ENCODE results near the gene CDV3.

Gene CDV3

GRCh38 chr3:133570139-133570936 is 3.1 kb upstream of the CDV3 start:
- DNase-seq, result no peak

- DNase-seq, result no peak
Measured at GRCh38 chr3:133570937-133571320, 2.6 kb upstream of the CDV3 start.

GRCh38 chr3:133572158-133573053 is 1.1 kb upstream of the CDV3 start:
- no peak for DNase-seq

GRCh38 chr3:133573054-133573628 is 345 bp upstream of the CDV3 start:
- no peak for DNase-seq

- DNase-seq, result no peak
Measured at GRCh38 chr3:133574260-133574881, 885 bp downstream of the CDV3 start.

- no peak for DNase-seq
Measured at GRCh38 chr3:133575086-133575485, 1.6 kb downstream of the CDV3 start.

GRCh38 chr3:133576169-133576568 is 2.7 kb downstream of the CDV3 start:
- DNase-seq, result no peak

- DNase-seq, result no peak
Measured at GRCh38 chr3:133578548-133579191, 5.2 kb downstream of the CDV3 start.

GRCh38 chr3:133583396-133583795 is 9.9 kb downstream of the CDV3 start:
- no peak for DNase-seq

- no peak for DNase-seq
Measured at GRCh38 chr3:133588035-133588434, 14.5 kb downstream of the CDV3 start.

GRCh38 chr3:133588784-133589465 is 15.4 kb downstream of the CDV3 start:
- no peak for DNase-seq

- DNase-seq, result no peak
Measured at GRCh38 chr3:133589503-133589902, 16.0 kb downstream of the CDV3 start.

GRCh38 chr3:133591271-133591742 is 17.8 kb downstream of the CDV3 start:
- no peak for DNase-seq

- DNase-seq, result no peak
Measured at GRCh38 chr3:133592843-133593242, 19.4 kb downstream of the CDV3 start.

GRCh38 chr3:133593243-133593642 is 19.8 kb downstream of the CDV3 start:
- DNase-seq, result no peak

- no peak for DNase-seq
Measured at GRCh38 chr3:133595341-133595740, 21.9 kb downstream of the CDV3 start.

GRCh38 chr3:133598405-133598804 is 24.9 kb downstream of the CDV3 start:
- DNase-seq, result no peak

- no peak for DNase-seq
Measured at GRCh38 chr3:133599280-133599679, 25.8 kb downstream of the CDV3 start.

- no peak for DNase-seq
Measured at GRCh38 chr3:133600572-133601081, 27.1 kb downstream of the CDV3 start.

GRCh38 chr3:133606342-133606741 is 32.9 kb downstream of the CDV3 start:
- DNase-seq, result no peak

GRCh38 chr3:133606902-133607301 is 33.4 kb downstream of the CDV3 start:
- no peak for DNase-seq

GRCh38 chr3:133607816-133608215 is 34.3 kb downstream of the CDV3 start:
- no peak for DNase-seq

Measured in NCI-H1417 treated with DMSO at 0.1 percent for 48 hours (cell line).